ENCODE results near the gene HAS3.
"Not testable (repeated sequence)": the region's sequence is repeated elsewhere in the genome, so short reads cannot be mapped to it uniquely, and the experiment has no call there.

Gene HAS3

GRCh38 chr16:69115837-69116236 lies 10.4 kb downstream of the HAS3 start:
- no peak for DNase-seq
- Mint-ChIP-seq H3K9me3 (no peaks in the 10 kb centered on the region), H3K27me3 (no peaks in the 10 kb centered on the region), H3K27ac (no peak overlapping the region), H3K4me3 (no peak overlapping the region), H3K36me3 (ENCODE audit: insufficient read depth) (peaks cover 25% of the 10 kb centered on the region), H3K4me1 (ENCODE audit: low read depth in 2 of 2) (peaks cover 3 to 4% of the 10 kb centered on the region in 2 donors)
- ATAC-seq (replicated peaks) = no peak

- no peaks in the 10 kb centered on the region for H3K9me3 Mint-ChIP-seq
- peaks cover 3 to 4% of the 10 kb centered on the region in 2 donors for H3K4me1 Mint-ChIP-seq (ENCODE audit: low read depth in 2 of 2)
- peaks cover 30% of the 10 kb centered on the region for H3K36me3 Mint-ChIP-seq (ENCODE audit: insufficient read depth)
Measured at GRCh38 chr16:69116256-69116875, 10.9 kb downstream of the HAS3 start.

GRCh38 chr16:69116906-69117305 lies 11.5 kb downstream of the HAS3 start:
- Mint-ChIP-seq H3K9me3 (no peaks in the 10 kb centered on the region), H3K36me3 (ENCODE audit: insufficient read depth) (peaks cover 33% of the 10 kb centered on the region), H3K4me3 (no peak overlapping the region), H3K27ac (no peak overlapping the region), H3K27me3 (no peaks in the 10 kb centered on the region), H3K4me1 (ENCODE audit: low read depth in 2 of 2) (peaks cover 3 to 4% of the 10 kb centered on the region in 2 donors)
- DNase-seq = no peak
- no peak for ATAC-seq (replicated peaks)

More at GRCh38 chr16:69116256-69116875, 10.9 kb downstream of the HAS3 start:
- Mint-ChIP-seq H3K27ac (no peak overlapping the region), H3K4me3 (no peak overlapping the region), H3K27me3 (no peaks in the 10 kb centered on the region)
- ATAC-seq (replicated peaks) (no peak), DNase-seq (no peak)

GRCh38 chr16:69118468-69118867 lies 13.0 kb downstream of the HAS3 start:
- Mint-ChIP-seq H3K4me3 (no peak overlapping the region), H3K4me1 (ENCODE audit: low read depth in 2 of 2) (peaks cover 3 to 4% of the 10 kb centered on the region in 2 donors), H3K27ac (peak overlapping the region in 1 of 2 donors; percentile 35), H3K36me3 (ENCODE audit: insufficient read depth) (peaks cover 36% of the 10 kb centered on the region), H3K27me3 (no peaks in the 10 kb centered on the region), H3K9me3 (no peaks in the 10 kb centered on the region)
- DNase-seq (no peak), ATAC-seq (replicated peaks) (no peak)

GRCh38 chr16:69118994-69119393 lies 13.5 kb downstream of the HAS3 start:
- H3K27me3 Mint-ChIP-seq = no peaks in the 10 kb centered on the region
- H3K4me1 Mint-ChIP-seq (ENCODE audit: low read depth in 2 of 2) = peaks cover 3 to 4% of the 10 kb centered on the region in 2 donors
- no peak overlapping the region for H3K4me3 Mint-ChIP-seq
- H3K9me3 Mint-ChIP-seq = no peaks in the 10 kb centered on the region
- H3K27ac Mint-ChIP-seq = peak overlapping the region in 1 of 2 donors; percentile 35
- DNase-seq (no peak), ATAC-seq (replicated peaks) (no peak)
- H3K36me3 Mint-ChIP-seq (ENCODE audit: insufficient read depth) = peaks cover 33% of the 10 kb centered on the region

- ATAC-seq (replicated peaks) = no peak
Measured at GRCh38 chr16:69119536-69119935, 14.1 kb downstream of the HAS3 start.

GRCh38 chr16:69120096-69120664 lies 14.7 kb downstream of the HAS3 start:
- Mint-ChIP-seq H3K27ac (no peak overlapping the region), H3K36me3 (ENCODE audit: insufficient read depth) (peaks cover 33% of the 10 kb centered on the region), H3K4me3 (no peak overlapping the region), H3K4me1 (ENCODE audit: low read depth in 2 of 2) (peaks cover 4 to 5% of the 10 kb centered on the region in 2 donors), H3K27me3 (no peaks in the 10 kb centered on the region), H3K9me3 (no peaks in the 10 kb centered on the region)
- ATAC-seq (replicated peaks) = no peak
- DNase-seq = no peak

More at GRCh38 chr16:69119536-69119935, 14.1 kb downstream of the HAS3 start:
- Mint-ChIP-seq H3K36me3 (ENCODE audit: insufficient read depth) (peaks cover 33% of the 10 kb centered on the region), H3K4me1 (ENCODE audit: low read depth in 2 of 2) (peaks cover 4 to 5% of the 10 kb centered on the region in 2 donors), H3K27ac (no peak overlapping the region), H3K27me3 (no peaks in the 10 kb centered on the region), H3K9me3 (no peaks in the 10 kb centered on the region), H3K4me3 (no peak overlapping the region)
- no peak for DNase-seq

GRCh38 chr16:69123910-69124309 lies 18.5 kb downstream of the HAS3 start:
- Mint-ChIP-seq H3K27me3 (no peaks in the 10 kb centered on the region), H3K9me3 (no peaks in the 10 kb centered on the region), H3K27ac (no peak overlapping the region), H3K4me3 (no peak overlapping the region), H3K4me1 (ENCODE audit: low read depth in 2 of 2) (peaks cover 15 to 17% of the 10 kb centered on the region in 2 donors), H3K36me3 (ENCODE audit: insufficient read depth) (peaks cover 37% of the 10 kb centered on the region)
- ATAC-seq (replicated peaks) = peak; percentile 81
- DNase-seq = peak; percentile 62 to 68 (median 67)

GRCh38 chr16:69124406-69124805 lies 19.0 kb downstream of the HAS3 start:
- not testable (repeated sequence) for H3K27ac Mint-ChIP-seq; H3K27me3 Mint-ChIP-seq; ATAC-seq (replicated peaks); DNase-seq; H3K9me3 Mint-ChIP-seq; H3K4me3 Mint-ChIP-seq
- Mint-ChIP-seq H3K4me1 (ENCODE audit: low read depth in 2 of 2) (peaks cover 15 to 16% of the 10 kb centered on the region in 2 donors), H3K36me3 (ENCODE audit: insufficient read depth) (peaks cover 36% of the 10 kb centered on the region)

GRCh38 chr16:69124961-69125360 lies 19.5 kb downstream of the HAS3 start:
- peaks cover 18 to 19% of the 10 kb centered on the region in 2 donors for H3K4me1 Mint-ChIP-seq (ENCODE audit: low read depth in 2 of 2)
- H3K9me3 Mint-ChIP-seq; H3K27me3 Mint-ChIP-seq; DNase-seq; ATAC-seq (replicated peaks); H3K4me3 Mint-ChIP-seq; H3K27ac Mint-ChIP-seq: not testable (repeated sequence)
- H3K36me3 Mint-ChIP-seq (ENCODE audit: insufficient read depth) = peaks cover 31% of the 10 kb centered on the region

GRCh38 chr16:69126221-69126620 lies 20.8 kb downstream of the HAS3 start:
- H3K9me3 Mint-ChIP-seq = no peaks in the 10 kb centered on the region
- H3K4me1 Mint-ChIP-seq (ENCODE audit: low read depth in 2 of 2) = peaks cover 25 to 28% of the 10 kb centered on the region in 2 donors
- H3K27ac Mint-ChIP-seq = peak overlapping the region; percentile 20 to 49
- no peak for ATAC-seq (replicated peaks)
- H3K36me3 Mint-ChIP-seq (ENCODE audit: insufficient read depth) = peaks cover 28% of the 10 kb centered on the region
- no peaks in the 10 kb centered on the region for H3K27me3 Mint-ChIP-seq
- DNase-seq = no peak
- H3K4me3 Mint-ChIP-seq = no peak overlapping the region

GRCh38 chr16:69126801-69127200 lies 21.3 kb downstream of the HAS3 start:
- H3K9me3 Mint-ChIP-seq; ATAC-seq (replicated peaks); H3K4me3 Mint-ChIP-seq; H3K27me3 Mint-ChIP-seq; DNase-seq: not testable (repeated sequence)
- peaks cover 31% of the 10 kb centered on the region for H3K36me3 Mint-ChIP-seq (ENCODE audit: insufficient read depth)
- H3K4me1 Mint-ChIP-seq (ENCODE audit: low read depth in 2 of 2) = peaks cover 31 to 34% of the 10 kb centered on the region in 2 donors
- H3K27ac Mint-ChIP-seq = peak overlapping the region; percentile 20 to 49

- no peak for DNase-seq
- Mint-ChIP-seq H3K9me3 (no peaks in the 10 kb centered on the region), H3K27me3 (no peaks in the 10 kb centered on the region), H3K4me1 (ENCODE audit: low read depth in 2 of 2) (peaks cover 35 to 39% of the 10 kb centered on the region in 2 donors), H3K36me3 (ENCODE audit: insufficient read depth) (peaks cover 38% of the 10 kb centered on the region), H3K27ac (peak overlapping the region in 1 of 2 donors; percentile 65), H3K4me3 (no peak overlapping the region)
- ATAC-seq (replicated peaks) = no peak
Measured at GRCh38 chr16:69127966-69128510, 22.6 kb downstream of the HAS3 start.

- peaks cover 38% of the 10 kb centered on the region for H3K36me3 Mint-ChIP-seq (ENCODE audit: insufficient read depth)
- no peaks in the 10 kb centered on the region for H3K27me3 Mint-ChIP-seq
Measured at GRCh38 chr16:69130461-69130860, 25.0 kb downstream of the HAS3 start.

More at GRCh38 chr16:69130461-69130860, 25.0 kb downstream of the HAS3 start:
- H3K4me3 Mint-ChIP-seq = peak overlapping the region; percentile 91 to 95
- H3K9me3 Mint-ChIP-seq = no peaks in the 10 kb centered on the region
- peak overlapping the region; percentile 23 to 95 for H3K27ac Mint-ChIP-seq
- ATAC-seq (replicated peaks) = no peak
- no peak for DNase-seq
- peaks cover 44 to 56% of the 10 kb centered on the region in 2 donors for H3K4me1 Mint-ChIP-seq (ENCODE audit: low read depth in 2 of 2)
